Measurements from ENCODE around the gene CCK. TPM values are rescaled to one million over a fixed set of nuclear protein-coding genes. Genes with fewer than 3 reads are reported as not detected.
A peak's percentile ranks its signal among the peaks of the same experiment; 100 is the strongest.

The CCK gene
- total RNA-seq, 1 experiment from 2014 or later = not detected

- Histone ChIP-seq H3K4me3 (ENCODE audit: low read length) (no peak overlapping the region), H4K20me1 (ENCODE audit: insufficient read depth, low read depth, low read length) (no peaks in the 10 kb centered on the region), H3K27me3 (ENCODE audit: low read length) (no peaks in the 10 kb centered on the region; the same call in 1 of the 2 replicates), H3K9ac (ENCODE audit: low read length) (no peak overlapping the region), H3K9me3 (ENCODE audit: low read length) (no peaks in the 10 kb centered on the region), H3K4me1 (ENCODE audit: low read length) (peaks cover 3% of the 10 kb centered on the region; the same call in 1 of the 2 replicates), H3K36me3 (ENCODE audit: insufficient read depth, low read length) (no peaks in the 10 kb centered on the region), H3K79me2 (ENCODE audit: low read length) (no peaks in the 10 kb centered on the region), H3K9me2 (replicated peaks; ENCODE audit: insufficient read depth, low read length) (no peaks in the 10 kb centered on the region), H3K27ac (ENCODE audit: low read length) (no peak overlapping the region), H2AFZ (ENCODE audit: low read length) (no peak overlapping the region), H3K4me2 (ENCODE audit: low read depth, low read length, poor library complexity, severe bottlenecking) (no peak overlapping the region)
- DNase-seq = no peak
Measured at GRCh38 chr3:42246091-42246490, 19.9 kb downstream of the CCK start.

GRCh38 chr3:42236611-42237010 lies 29.4 kb downstream of the CCK start:
- Histone ChIP-seq H3K4me3 (ENCODE audit: low read length) (no peak overlapping the region), H3K4me2 (ENCODE audit: low read depth, low read length, poor library complexity, severe bottlenecking) (no peak overlapping the region), H3K27me3 (ENCODE audit: low read length) (no peaks in the 10 kb centered on the region), H3K9me3 (ENCODE audit: low read length) (peaks cover 4% of the 10 kb centered on the region; the same call in 1 of the 2 replicates), H3K9ac (ENCODE audit: low read length) (no peak overlapping the region), H3K36me3 (ENCODE audit: insufficient read depth, low read length) (no peaks in the 10 kb centered on the region), H3K79me2 (ENCODE audit: low read length) (no peaks in the 10 kb centered on the region), H3K9me2 (replicated peaks; ENCODE audit: insufficient read depth, low read length) (no peaks in the 10 kb centered on the region), H4K20me1 (ENCODE audit: insufficient read depth, low read depth, low read length) (no peaks in the 10 kb centered on the region), H3K27ac (ENCODE audit: low read length) (no peak overlapping the region), H3K4me1 (ENCODE audit: low read length) (no peaks in the 10 kb centered on the region), H2AFZ (ENCODE audit: low read length) (no peak overlapping the region)
- DNase-seq = no peak

- H3K9me2 ChIP-seq (replicated peaks; ENCODE audit: insufficient read depth, low read length) = no peaks in the 10 kb centered on the region
- H3K27ac ChIP-seq (ENCODE audit: low read length) = no peak overlapping the region
- DNase-seq = no peak
- no peaks in the 10 kb centered on the region for H3K27me3 ChIP-seq (ENCODE audit: low read length)
- H3K4me1 ChIP-seq (ENCODE audit: low read length) = no peaks in the 10 kb centered on the region
- H3K36me3 ChIP-seq (ENCODE audit: insufficient read depth, low read length) = no peaks in the 10 kb centered on the region
- H2AFZ ChIP-seq (ENCODE audit: low read length) = no peak overlapping the region
- H4K20me1 ChIP-seq (ENCODE audit: insufficient read depth, low read depth, low read length) = no peaks in the 10 kb centered on the region
- no peaks in the 10 kb centered on the region for H3K79me2 ChIP-seq (ENCODE audit: low read length)
- H3K4me2 ChIP-seq (ENCODE audit: low read depth, low read length, poor library complexity, severe bottlenecking) = no peak overlapping the region
- H3K9ac ChIP-seq (ENCODE audit: low read length) = no peak overlapping the region
- peaks cover 4% of the 10 kb centered on the region; the same call in 1 of the 2 replicates for H3K9me3 ChIP-seq (ENCODE audit: low read length)
- no peak overlapping the region for H3K4me3 ChIP-seq (ENCODE audit: low read length)
Measured at GRCh38 chr3:42235532-42235931, 30.5 kb downstream of the CCK start.

- no peaks in the 10 kb centered on the region for H3K4me1 ChIP-seq (ENCODE audit: low read length)
- H3K27ac ChIP-seq (ENCODE audit: low read length) = no peak overlapping the region
- no peaks in the 10 kb centered on the region for H3K9me3 ChIP-seq (ENCODE audit: low read length)
- no peaks in the 10 kb centered on the region for H4K20me1 ChIP-seq (ENCODE audit: insufficient read depth, low read depth, low read length)
- H3K79me2 ChIP-seq (ENCODE audit: low read length) = no peaks in the 10 kb centered on the region
- H3K9ac ChIP-seq (ENCODE audit: low read length) = no peak overlapping the region
- H3K4me2 ChIP-seq (ENCODE audit: low read depth, low read length, poor library complexity, severe bottlenecking) = no peak overlapping the region
- H3K4me3 ChIP-seq (ENCODE audit: low read length) = no peak overlapping the region
- no peak for DNase-seq
- H2AFZ ChIP-seq (ENCODE audit: low read length) = no peak overlapping the region
- H3K27me3 ChIP-seq (ENCODE audit: low read length) = no peaks in the 10 kb centered on the region
- no peaks in the 10 kb centered on the region for H3K36me3 ChIP-seq (ENCODE audit: insufficient read depth, low read length)
- H3K9me2 ChIP-seq (replicated peaks; ENCODE audit: insufficient read depth, low read length) = no peaks in the 10 kb centered on the region
Measured at GRCh38 chr3:42230860-42231259, 35.1 kb downstream of the CCK start.

GRCh38 chr3:42229942-42230688 lies 35.9 kb downstream of the CCK start:
- Histone ChIP-seq H4K20me1 (ENCODE audit: insufficient read depth, low read depth, low read length) (no peaks in the 10 kb centered on the region), H3K9me3 (ENCODE audit: low read length) (no peaks in the 10 kb centered on the region), H3K9ac (ENCODE audit: low read length) (no peak overlapping the region), H3K27me3 (ENCODE audit: low read length) (no peaks in the 10 kb centered on the region), H2AFZ (ENCODE audit: low read length) (no peak overlapping the region), H3K9me2 (replicated peaks; ENCODE audit: insufficient read depth, low read length) (no peaks in the 10 kb centered on the region), H3K36me3 (ENCODE audit: insufficient read depth, low read length) (0 out of 2 replicates have a peak, but pooled peaks cover 7% of the 10 kb centered on the region), H3K4me2 (ENCODE audit: low read depth, low read length, poor library complexity, severe bottlenecking) (no peak overlapping the region), H3K79me2 (ENCODE audit: low read length) (no peaks in the 10 kb centered on the region), H3K4me1 (ENCODE audit: low read length) (no peaks in the 10 kb centered on the region), H3K27ac (ENCODE audit: low read length) (no peak overlapping the region), H3K4me3 (ENCODE audit: low read length) (no peak overlapping the region)
- DNase-seq = peak; percentile 50

- H3K9me2 ChIP-seq (replicated peaks; ENCODE audit: insufficient read depth, low read length) = no peaks in the 10 kb centered on the region
- H3K79me2 ChIP-seq (ENCODE audit: low read length) = no peaks in the 10 kb centered on the region
- H3K9me3 ChIP-seq (ENCODE audit: low read length) = no peaks in the 10 kb centered on the region
- no peak overlapping the region for H3K4me2 ChIP-seq (ENCODE audit: low read depth, low read length, poor library complexity, severe bottlenecking)
- no peak overlapping the region for H2AFZ ChIP-seq (ENCODE audit: low read length)
- H3K36me3 ChIP-seq (ENCODE audit: insufficient read depth, low read length) = 0 out of 2 replicates have a peak, but pooled peaks cover 9% of the 10 kb centered on the region
- no peak overlapping the region for H3K27ac ChIP-seq (ENCODE audit: low read length)
- DNase-seq = no peak
- H3K4me3 ChIP-seq (ENCODE audit: low read length) = no peak overlapping the region
- no peaks in the 10 kb centered on the region for H3K27me3 ChIP-seq (ENCODE audit: low read length)
- no peaks in the 10 kb centered on the region for H3K4me1 ChIP-seq (ENCODE audit: low read length)
- no peak overlapping the region for H3K9ac ChIP-seq (ENCODE audit: low read length)
- H4K20me1 ChIP-seq (ENCODE audit: insufficient read depth, low read depth, low read length) = no peaks in the 10 kb centered on the region
Measured at GRCh38 chr3:42229266-42229941, 36.6 kb downstream of the CCK start.

GRCh38 chr3:42228796-42229195 lies 37.2 kb downstream of the CCK start:
- Histone ChIP-seq H3K27ac (ENCODE audit: low read length) (no peak overlapping the region), H3K9me3 (ENCODE audit: low read length) (no peaks in the 10 kb centered on the region)
- DNase-seq = peak; percentile 49

More at GRCh38 chr3:42228796-42229195, 37.2 kb downstream of the CCK start:
- Histone ChIP-seq H3K4me2 (ENCODE audit: low read depth, low read length, poor library complexity, severe bottlenecking) (no peak overlapping the region), H4K20me1 (ENCODE audit: insufficient read depth, low read depth, low read length) (no peaks in the 10 kb centered on the region), H3K4me3 (ENCODE audit: low read length) (no peak overlapping the region), H3K9ac (ENCODE audit: low read length) (no peak overlapping the region), H3K9me2 (replicated peaks; ENCODE audit: insufficient read depth, low read length) (no peaks in the 10 kb centered on the region), H3K27me3 (ENCODE audit: low read length) (no peaks in the 10 kb centered on the region), H2AFZ (ENCODE audit: low read length) (no peak overlapping the region), H3K4me1 (ENCODE audit: low read length) (no peaks in the 10 kb centered on the region), H3K79me2 (ENCODE audit: low read length) (no peaks in the 10 kb centered on the region), H3K36me3 (ENCODE audit: insufficient read depth, low read length) (0 out of 2 replicates have a peak, but pooled peaks cover 9% of the 10 kb centered on the region)
